ENCODE results near the gene PPARG. TPM values are rescaled to one million over a fixed set of nuclear protein-coding genes. Genes with fewer than 3 reads are reported as not detected.

PPARG gene
- total and polyA plus RNA-seq, 2 donors (not counting 3 experiments of a cell fraction or from before 2014, with no cell fraction given), result 0.15 to 1.3 TPM

DNA sequence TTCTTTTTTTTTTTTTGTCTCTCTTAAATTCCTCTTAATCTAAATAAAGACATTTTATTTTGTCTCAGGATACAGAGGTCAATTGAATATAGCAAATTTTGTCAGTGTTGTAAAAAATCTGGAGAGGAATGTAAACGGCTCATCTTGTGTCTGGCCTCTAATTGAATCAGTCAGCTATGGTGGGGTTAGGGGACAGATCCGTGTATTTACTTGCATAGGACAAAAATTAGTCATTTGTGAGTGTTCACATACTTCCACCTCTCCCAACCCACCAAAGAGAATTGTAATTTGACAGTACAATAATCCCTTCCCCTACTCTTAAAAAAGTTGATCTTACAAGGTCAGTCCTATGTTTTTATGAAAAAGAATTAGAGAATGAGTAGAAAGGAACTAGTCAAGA is 18.3 kb downstream of the PPARG start:
- intact Hi-C loops (cut with micrococcal nuclease), result no loop called here
- TF ChIP-seq FOS (IDR thresholded peaks at IDR 0.05; ENCODE audit: borderline replicate concordance, insufficient read depth, low read length), result no peak

DNA sequence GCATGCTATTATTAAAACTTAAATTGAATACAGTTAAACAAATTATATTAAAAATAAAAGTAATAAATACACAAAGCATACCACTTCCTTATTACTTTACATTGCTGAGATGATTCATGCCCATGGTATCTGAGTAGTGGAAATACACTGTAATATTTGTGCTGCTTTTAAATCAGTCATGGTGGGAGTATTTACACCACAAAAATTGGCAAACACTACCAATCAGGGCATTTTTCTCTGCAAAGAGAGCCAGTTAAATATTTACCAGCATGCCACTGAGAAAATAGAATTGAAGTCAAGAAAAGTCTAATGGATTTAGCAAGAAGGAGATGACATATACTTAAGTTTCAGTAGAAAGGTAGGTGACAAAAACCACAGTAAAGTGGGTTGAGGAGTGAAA is 19.6 kb downstream of the PPARG start:
- CTCF ChIA-PET, result no interaction called here
- Histone ChIP-seq H3K27ac (ENCODE audit: insufficient read depth, low read depth, low read length) (no peak overlapping the region), H3K4me3 (replicated peaks in 1 of 3; ENCODE audit: insufficient read depth in 1 of 3, low read depth in 1 of 3, low read length in 3 of 3) (no peak overlapping the region), H3K36me3 (ENCODE audit: control insufficient read depth in 2 of 2, extremely low read depth in 1 of 2, insufficient read depth in 2 of 2, low read length in 2 of 2) (no peaks in the 10 kb centered on the region), H3K9me3 (replicated peaks; ENCODE audit: control insufficient read depth, insufficient read depth, low read length) (no peaks in the 10 kb centered on the region), H3K4me2 (ENCODE audit: insufficient read depth, low read length) (no peak overlapping the region), H3K9ac (replicated peaks; ENCODE audit: extremely low read depth, insufficient read depth, low read length) (no peak overlapping the region), H3K4me1 (ENCODE audit: control insufficient read depth, extremely low read depth, insufficient read depth, low read length) (no peaks in the 10 kb centered on the region), H3K9me1 (replicated peaks; ENCODE audit: control insufficient read depth, extremely low read depth, insufficient read depth, low read length) (no peaks in the 10 kb centered on the region), H3K79me2 (ENCODE audit: control insufficient read depth, insufficient read depth, low read length) (no peaks in the 10 kb centered on the region), H3K27me3 (ENCODE audit: control insufficient read depth in 2 of 2, insufficient read depth in 2 of 2, low read length in 2 of 2) (peaks cover 3 to 5% of the 10 kb centered on the region in 2 experiments), H4K20me1 (replicated peaks; ENCODE audit: control insufficient read depth, extremely low read depth, insufficient read depth, low read length) (no peaks in the 10 kb centered on the region), H2AFZ (ENCODE audit: low read depth, low read length) (no peak overlapping the region)
- dilution Hi-C loops (cut with MboI; ENCODE audit: extremely low pct_ligation_motif_present, low sequenced_read_pairs), result no loop called here
- FAIRE-seq (peak; percentile 69), DNase-seq (ENCODE audit: low read depth, low spot score) (peak; percentile 49)
- no TSS peak for BruUV-seq (replicated peaks)
- intact Hi-C loops (cut with micrococcal nuclease), result no loop called here
- POLR2A ChIA-PET, result no interaction called here
- TF ChIP-seq, protein P1, sequence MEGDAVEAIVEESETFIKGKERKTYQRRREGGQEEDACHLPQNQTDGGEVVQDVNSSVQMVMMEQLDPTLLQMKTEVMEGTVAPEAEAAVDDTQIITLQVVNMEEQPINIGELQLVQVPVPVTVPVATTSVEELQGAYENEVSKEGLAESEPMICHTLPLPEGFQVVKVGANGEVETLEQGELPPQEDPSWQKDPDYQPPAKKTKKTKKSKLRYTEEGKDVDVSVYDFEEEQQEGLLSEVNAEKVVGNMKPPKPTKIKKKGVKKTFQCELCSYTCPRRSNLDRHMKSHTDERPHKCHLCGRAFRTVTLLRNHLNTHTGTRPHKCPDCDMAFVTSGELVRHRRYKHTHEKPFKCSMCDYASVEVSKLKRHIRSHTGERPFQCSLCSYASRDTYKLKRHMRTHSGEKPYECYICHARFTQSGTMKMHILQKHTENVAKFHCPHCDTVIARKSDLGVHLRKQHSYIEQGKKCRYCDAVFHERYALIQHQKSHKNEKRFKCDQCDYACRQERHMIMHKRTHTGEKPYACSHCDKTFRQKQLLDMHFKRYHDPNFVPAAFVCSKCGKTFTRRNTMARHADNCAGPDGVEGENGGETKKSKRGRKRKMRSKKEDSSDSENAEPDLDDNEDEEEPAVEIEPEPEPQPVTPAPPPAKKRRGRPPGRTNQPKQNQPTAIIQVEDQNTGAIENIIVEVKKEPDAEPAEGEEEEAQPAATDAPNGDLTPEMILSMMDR (IDR thresholded peaks at IDR 0.05; ENCODE audit: extremely low read depth in 1 of 2, insufficient read depth in 1 of 2, low read depth in 1 of 2, low read length in 2 of 2), result no peak
- TF ChIP-seq EZH2 (IDR thresholded peaks at IDR 0.05; ENCODE audit: borderline replicate concordance, low read depth, low read length, severe bottlenecking), result no peak
- peak; percentile 32 for TF ChIP-seq JUN (IDR thresholded peaks at IDR 0.05; ENCODE audit: borderline replicate concordance, insufficient read depth, insufficient read length, low read depth)
- TF ChIP-seq GATA2 (IDR thresholded peaks at IDR 0.05; ENCODE audit: insufficient read depth, insufficient read length, low read depth, low read length), result no peak
- peak; percentile 63 for TF ChIP-seq FOS (IDR thresholded peaks at IDR 0.05; ENCODE audit: borderline replicate concordance, insufficient read depth, low read length)

More for the DNA sequence above, 18.3 kb downstream of the PPARG start:
- H2AFZ ChIP-seq (ENCODE audit: low read depth, low read length), result no peak overlapping the region
- H3K79me2 ChIP-seq (ENCODE audit: control insufficient read depth, insufficient read depth, low read length), result no peaks in the 10 kb centered on the region
- H3K36me3 ChIP-seq (ENCODE audit: control insufficient read depth in 2 of 2, extremely low read depth in 1 of 2, insufficient read depth in 2 of 2, low read length in 2 of 2), result no peaks in the 10 kb centered on the region
- CTCF ChIA-PET, result no interaction called here
- FAIRE-seq (no peak), DNase-seq (ENCODE audit: low read depth, low spot score) (no peak)
- no peak overlapping the region for H3K27ac ChIP-seq (ENCODE audit: insufficient read depth, low read depth, low read length)
- BruUV-seq (replicated peaks), result no TSS peak
- H4K20me1 ChIP-seq (replicated peaks; ENCODE audit: control insufficient read depth, extremely low read depth, insufficient read depth, low read length), result no peaks in the 10 kb centered on the region
- H3K9me1 ChIP-seq (replicated peaks; ENCODE audit: control insufficient read depth, extremely low read depth, insufficient read depth, low read length), result no peaks in the 10 kb centered on the region
- no peaks in the 10 kb centered on the region for H3K9me3 ChIP-seq (replicated peaks; ENCODE audit: control insufficient read depth, insufficient read depth, low read length)
- H3K4me2 ChIP-seq (ENCODE audit: insufficient read depth, low read length), result no peak overlapping the region
- peaks cover 0 to 4% of the 10 kb centered on the region in 2 experiments for H3K27me3 ChIP-seq (ENCODE audit: control insufficient read depth in 2 of 2, insufficient read depth in 2 of 2, low read length in 2 of 2)
- H3K4me3 ChIP-seq (replicated peaks in 1 of 3; ENCODE audit: insufficient read depth in 1 of 3, low read depth in 1 of 3, low read length in 3 of 3), result no peak overlapping the region
- H3K9ac ChIP-seq (replicated peaks; ENCODE audit: extremely low read depth, insufficient read depth, low read length), result no peak overlapping the region
- dilution Hi-C loops (cut with MboI; ENCODE audit: extremely low pct_ligation_motif_present, low sequenced_read_pairs), result no loop called here
- H3K4me1 ChIP-seq (ENCODE audit: control insufficient read depth, extremely low read depth, insufficient read depth, low read length), result no peaks in the 10 kb centered on the region
- POLR2A ChIA-PET, result no interaction called here

All from endothelial cell of umbilical vein (primary cell).